Measurements from ENCODE around the gene CLDND2. TPM values are rescaled to one million over a fixed set of nuclear protein-coding genes. Genes with fewer than 3 reads are reported as not detected.
A peak's percentile ranks its signal among the peaks of the same experiment; 100 is the strongest.

The CLDND2 gene
- total RNA-seq, 1 donor from 2014 or later = 0.97 TPM

- Mint-ChIP-seq H3K9me3 (no peaks in the 10 kb centered on the region), H3K27ac (peak within 1 kb of the TSS; percentile 36), H3K27me3 (no peaks in the 10 kb centered on the region), H3K4me3 (peak within 1 kb of the TSS; percentile 49), H3K36me3 (no peaks in the 10 kb centered on the region), H3K4me1 (ENCODE audit: unreplicated experiment) (peaks cover 10% of the 10 kb centered on the region)
- no peak for TF ChIP-seq CTCF (conservative IDR thresholded peaks at IDR 0.05)
- DNase-seq (ENCODE audit: extremely low spot score, unreplicated experiment) = no peak
Observed at GRCh38 chr19:51387924-51388389, 19.2 kb upstream of the CLDND2 start, which contains the start of gene LIM2. Gene LIM2, minus strand, starts transcription at chr19:51387974. Its CDS starts 531 bp downstream, at chr19:51387443.

DNA sequence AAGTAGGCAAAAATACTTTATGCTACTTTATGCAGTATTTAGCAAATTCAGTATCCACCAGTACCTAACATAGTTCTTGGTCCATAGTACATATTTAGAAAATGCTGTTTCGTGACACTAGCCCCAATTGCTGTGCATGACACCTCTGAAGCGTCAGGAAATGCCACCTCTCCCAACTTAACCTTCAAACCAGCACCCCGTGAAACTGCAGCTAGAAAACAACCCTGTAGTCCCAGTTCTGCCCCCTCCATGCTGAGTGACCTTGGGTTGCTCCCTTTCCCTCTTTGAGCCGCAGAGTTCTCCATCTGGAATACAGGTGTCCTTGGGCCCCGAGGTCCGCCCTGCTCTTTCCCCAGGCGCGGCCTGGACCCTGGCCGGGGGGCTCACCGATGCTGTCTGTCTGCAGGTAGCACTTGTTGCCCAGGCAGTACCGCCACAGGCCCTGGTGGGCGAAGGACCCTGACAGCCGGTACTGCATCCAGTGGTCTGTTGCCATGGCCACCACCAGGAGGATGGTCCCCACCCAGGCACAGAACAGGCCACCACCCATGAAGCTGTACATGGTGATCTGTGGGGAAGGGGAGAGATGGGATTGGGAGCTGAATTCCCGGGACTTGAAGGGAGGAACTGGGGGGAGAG lies 18.2 kb upstream of the CLDND2 start:
- Mint-ChIP-seq H3K27ac (no peak overlapping the region), H3K9me3 (no peaks in the 10 kb centered on the region), H3K4me3 (no peak overlapping the region), H3K27me3 (no peaks in the 10 kb centered on the region), H3K36me3 (no peaks in the 10 kb centered on the region), H3K4me1 (ENCODE audit: unreplicated experiment) (peaks cover 10% of the 10 kb centered on the region)
- no peak for TF ChIP-seq CTCF (conservative IDR thresholded peaks at IDR 0.05)
- DNase-seq (ENCODE audit: extremely low spot score, unreplicated experiment) = no peak

DNA sequence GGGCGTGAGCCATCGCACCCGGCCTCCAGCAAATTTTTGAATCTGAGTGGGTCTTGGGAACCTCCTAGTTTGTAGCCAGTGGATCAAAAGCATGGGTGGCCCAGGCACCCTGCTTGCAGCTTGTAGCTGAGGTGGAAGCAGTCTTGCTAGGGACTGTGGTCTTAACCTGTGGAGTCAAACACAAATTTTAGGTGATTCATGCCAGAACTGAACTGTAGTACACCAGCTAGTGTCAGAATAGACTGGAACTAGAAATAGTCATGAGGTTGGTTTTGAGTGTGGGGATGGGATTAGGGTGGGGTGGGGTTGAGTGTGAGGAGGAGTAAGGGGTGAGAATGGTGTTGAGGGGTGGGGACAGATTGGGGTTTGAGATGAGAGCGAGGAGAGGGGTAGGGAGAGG lies 13.2 kb upstream of the CLDND2 start:
- Mint-ChIP-seq H3K4me3 (no peak overlapping the region), H3K27ac (no peak overlapping the region), H3K9me3 (no peaks in the 10 kb centered on the region), H3K36me3 (no peaks in the 10 kb centered on the region), H3K4me1 (ENCODE audit: unreplicated experiment) (no peaks in the 10 kb centered on the region), H3K27me3 (peaks cover 3% of the 10 kb centered on the region)
- TF ChIP-seq CTCF (conservative IDR thresholded peaks at IDR 0.05) = no peak
- no peak for DNase-seq (ENCODE audit: extremely low spot score, unreplicated experiment)

GRCh38 chr19:51380379-51380778 lies 11.6 kb upstream of the CLDND2 start:
- H3K27ac Mint-ChIP-seq = no peak overlapping the region
- no peaks in the 10 kb centered on the region for H3K9me3 Mint-ChIP-seq
- no peak overlapping the region for H3K4me3 Mint-ChIP-seq
- no peaks in the 10 kb centered on the region for H3K36me3 Mint-ChIP-seq
- peaks cover 3% of the 10 kb centered on the region for H3K27me3 Mint-ChIP-seq
- no peak for DNase-seq (ENCODE audit: extremely low spot score, unreplicated experiment)
- no peak for TF ChIP-seq CTCF (conservative IDR thresholded peaks at IDR 0.05)
- H3K4me1 Mint-ChIP-seq (ENCODE audit: unreplicated experiment) = no peaks in the 10 kb centered on the region

DNA sequence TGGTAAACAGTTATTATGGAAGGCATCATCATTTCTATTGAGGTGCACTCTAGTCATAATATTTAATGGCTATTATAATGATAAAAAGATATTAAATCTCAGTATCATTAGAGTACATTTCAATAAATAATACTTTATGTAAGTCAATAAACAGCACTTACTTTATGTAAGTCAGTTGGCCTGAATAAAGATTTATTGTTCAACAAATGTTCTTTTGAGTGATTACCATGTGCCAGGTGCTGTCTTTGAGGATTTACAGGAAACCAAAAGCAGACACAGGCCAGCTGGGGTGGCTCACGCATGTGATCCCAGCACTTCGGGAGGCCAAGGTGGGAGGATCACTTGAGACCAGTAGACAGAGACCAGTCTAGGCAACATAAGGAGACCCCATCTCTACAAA lies 8.6 kb upstream of the CLDND2 start:
- no peak for DNase-seq (ENCODE audit: extremely low spot score, unreplicated experiment)
- no peak for TF ChIP-seq CTCF (conservative IDR thresholded peaks at IDR 0.05)
- Mint-ChIP-seq H3K27me3 (peaks cover 3% of the 10 kb centered on the region), H3K36me3 (no peaks in the 10 kb centered on the region), H3K4me1 (ENCODE audit: unreplicated experiment) (no peaks in the 10 kb centered on the region), H3K27ac (no peak overlapping the region), H3K9me3 (no peaks in the 10 kb centered on the region), H3K4me3 (no peak overlapping the region)
